AML-193 (cell line): ENCODE results near the gene ARID1B.

Experiments used
- DNase-seq, 2 experiments: peaks; one replicate each; lab custom pipeline; 2025; lab: John Stamatoyannopoulos, UW

The ARID1B gene

DNA sequence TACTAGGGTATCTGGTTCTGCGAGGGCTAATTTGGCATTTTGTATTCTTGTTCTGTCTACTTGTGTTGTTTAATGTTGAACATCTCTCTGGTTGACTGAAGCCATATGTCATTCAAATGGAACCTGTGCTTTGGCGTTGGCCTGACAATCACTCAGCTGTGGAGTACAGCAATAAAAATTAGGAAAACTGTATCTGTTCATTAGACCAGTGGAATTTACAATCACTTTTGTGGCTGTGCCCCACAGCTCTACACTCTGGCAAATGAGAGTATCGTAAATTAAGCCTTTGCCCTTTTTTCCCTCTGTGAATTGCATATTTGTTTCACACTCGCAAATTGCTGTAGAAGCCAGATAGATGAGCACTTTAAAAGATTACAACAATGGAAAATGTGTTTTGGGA lies 102.0 kb downstream of the ARID1B start:
- DNase-seq: no peak

DNA sequence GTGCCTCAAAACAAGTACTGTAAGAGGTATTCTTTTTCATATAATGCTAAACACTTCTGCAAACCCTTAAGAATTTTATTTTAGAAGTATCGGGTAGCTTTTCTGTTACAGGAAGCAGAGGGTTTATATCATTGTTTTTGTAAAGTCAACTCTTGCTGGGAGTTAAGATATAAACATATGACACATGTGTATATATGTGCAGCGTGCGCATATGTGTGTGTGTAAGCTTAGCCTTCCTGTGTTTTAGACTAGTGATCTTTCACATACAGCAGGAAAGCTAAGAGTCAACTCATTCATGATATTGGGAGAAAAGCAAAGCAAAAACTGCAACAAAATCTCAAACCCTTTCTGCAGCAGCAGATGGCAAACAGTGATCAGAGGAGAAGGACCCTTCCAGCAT lies 102.4 kb downstream of the ARID1B start:
- no peak for DNase-seq

DNA sequence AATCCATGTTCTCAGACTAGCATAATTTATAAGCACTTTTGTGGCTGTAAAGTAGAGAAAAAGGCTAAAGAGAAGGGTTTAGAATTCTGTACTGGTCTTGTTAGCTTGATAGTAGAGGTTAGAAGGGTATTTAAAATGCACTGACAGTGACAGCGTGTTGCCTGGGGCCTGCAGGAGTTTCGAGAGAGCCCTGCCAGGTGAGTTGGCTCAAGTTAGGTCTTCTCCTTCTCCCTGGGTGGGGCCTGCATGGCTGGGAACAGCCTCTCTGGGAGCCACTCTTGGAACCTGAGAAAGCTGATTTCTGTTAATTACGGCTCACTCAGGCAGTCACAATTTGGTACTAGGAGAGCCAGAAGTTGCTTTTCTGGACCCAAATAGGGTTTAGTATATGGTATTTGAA lies 103.7 kb downstream of the ARID1B start:
- no peak for DNase-seq

DNA sequence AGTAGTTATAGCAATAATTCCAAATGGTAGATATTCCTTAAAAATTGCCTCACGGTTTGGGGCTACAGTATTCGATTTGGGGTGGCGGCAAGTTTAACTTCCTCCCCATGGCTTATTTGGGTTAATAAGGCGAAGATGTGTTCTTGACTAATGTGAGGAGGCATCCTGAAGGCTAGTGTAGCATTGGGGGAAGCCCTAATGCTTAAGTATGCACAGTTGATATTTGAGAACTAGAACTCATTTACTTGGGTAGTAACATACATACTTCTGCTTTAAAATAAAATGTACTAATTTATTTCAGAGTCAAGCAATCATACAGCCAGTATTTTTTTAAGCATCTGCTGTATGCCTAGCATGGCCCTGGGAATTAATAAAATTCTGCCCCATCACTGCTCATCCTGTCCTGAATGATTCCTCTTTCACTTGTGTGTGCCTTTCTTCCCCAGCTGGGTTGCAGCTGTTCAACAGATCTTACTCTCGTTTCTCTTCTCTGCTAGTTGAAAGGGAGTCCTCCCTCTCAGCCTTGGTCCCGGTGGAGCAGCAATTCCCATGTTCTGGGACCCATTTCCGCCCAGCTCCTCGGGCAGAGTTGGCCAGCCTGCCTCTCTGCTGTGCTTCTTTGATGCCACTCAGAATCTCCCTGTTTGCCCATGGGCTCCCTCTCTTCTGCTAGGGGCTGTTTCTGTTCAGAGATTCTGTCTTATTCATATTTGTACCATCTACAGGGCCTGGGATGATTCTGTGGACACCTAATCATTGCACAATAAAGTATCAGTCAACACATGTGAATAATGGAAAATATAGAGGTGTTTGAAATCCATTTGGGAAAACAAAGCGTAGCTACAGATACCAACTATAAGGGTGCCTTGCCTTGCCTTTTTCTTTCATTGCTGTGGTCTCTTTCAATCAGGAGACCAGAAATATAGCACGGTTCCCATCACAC lies 104.8 kb downstream of the ARID1B start:
- DNase-seq: no peak

DNA sequence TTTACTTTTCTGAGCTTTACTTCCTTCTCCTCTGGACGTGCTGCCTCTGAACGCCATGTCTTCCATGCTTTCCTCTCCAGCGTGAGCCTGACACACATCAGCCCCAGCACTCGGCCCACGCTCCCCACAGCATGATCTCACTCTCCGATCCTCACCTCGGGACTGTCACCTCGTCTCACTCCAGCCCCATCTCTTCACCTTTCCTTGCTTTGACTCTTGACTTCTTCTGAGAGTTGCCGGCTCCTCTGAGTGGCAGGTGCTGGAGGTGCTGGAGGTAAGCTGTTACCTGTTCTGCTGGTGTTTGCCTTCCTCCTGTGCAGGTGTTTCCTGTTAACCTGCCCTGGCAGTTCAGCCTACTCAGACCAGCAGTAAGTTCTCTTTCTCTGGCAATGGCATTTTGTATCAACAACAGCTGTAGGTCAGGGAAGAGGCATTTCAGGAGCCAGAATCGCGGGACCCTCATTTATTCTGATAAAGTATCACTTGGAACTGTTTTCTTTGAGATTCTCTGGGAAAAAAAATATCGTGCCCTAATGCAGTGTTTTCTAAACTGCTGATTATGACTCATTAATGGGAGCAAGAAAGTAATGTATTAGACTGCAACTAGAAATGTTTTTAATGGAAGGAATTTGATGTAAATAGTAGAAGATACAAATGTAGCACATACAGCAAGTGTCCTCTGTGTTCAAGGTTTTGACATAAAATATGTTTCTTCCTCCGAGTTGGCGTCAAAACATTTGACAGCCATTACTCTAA lies 106.5 kb downstream of the ARID1B start:
- no peak for DNase-seq

DNA sequence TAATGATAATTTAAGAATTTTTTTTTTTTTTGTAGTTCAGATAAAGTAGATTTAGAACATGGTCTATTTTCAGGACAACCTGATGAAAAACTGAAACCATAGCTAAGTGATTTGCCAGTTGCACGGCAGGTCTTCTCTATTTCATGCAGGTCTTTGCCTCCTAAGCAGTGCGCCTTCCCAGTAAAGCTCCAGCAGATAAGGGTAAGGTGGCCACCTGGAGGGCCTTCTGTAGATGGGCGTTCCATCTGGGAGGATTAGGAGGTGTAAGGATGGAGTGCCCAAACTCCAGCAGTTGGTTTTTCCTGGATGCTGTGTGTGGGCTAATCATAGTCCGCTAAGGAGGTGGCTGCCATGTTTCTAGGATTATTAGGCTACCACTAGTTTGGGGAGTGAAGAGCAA lies 107.1 kb downstream of the ARID1B start:
- no peak for DNase-seq

DNA sequence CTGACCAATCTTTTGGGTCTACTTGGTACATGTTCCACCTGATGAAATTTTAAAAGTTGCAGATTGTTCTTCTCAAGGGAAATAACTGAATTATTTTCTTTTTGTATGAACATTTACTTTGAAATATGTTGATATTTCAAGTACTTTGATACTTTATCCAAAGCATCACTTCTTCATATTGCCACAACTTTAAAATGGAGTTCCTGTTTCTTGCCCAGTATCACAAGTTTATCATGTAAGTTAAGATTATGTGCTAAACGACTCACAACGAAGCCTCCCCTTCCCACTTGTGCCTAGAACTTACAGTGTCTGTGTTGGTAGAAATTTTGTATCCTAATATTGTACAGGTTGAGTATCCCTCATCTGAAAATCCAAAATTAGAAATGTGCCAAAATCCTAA lies 108.4 kb downstream of the ARID1B start:
- no peak for DNase-seq

DNA sequence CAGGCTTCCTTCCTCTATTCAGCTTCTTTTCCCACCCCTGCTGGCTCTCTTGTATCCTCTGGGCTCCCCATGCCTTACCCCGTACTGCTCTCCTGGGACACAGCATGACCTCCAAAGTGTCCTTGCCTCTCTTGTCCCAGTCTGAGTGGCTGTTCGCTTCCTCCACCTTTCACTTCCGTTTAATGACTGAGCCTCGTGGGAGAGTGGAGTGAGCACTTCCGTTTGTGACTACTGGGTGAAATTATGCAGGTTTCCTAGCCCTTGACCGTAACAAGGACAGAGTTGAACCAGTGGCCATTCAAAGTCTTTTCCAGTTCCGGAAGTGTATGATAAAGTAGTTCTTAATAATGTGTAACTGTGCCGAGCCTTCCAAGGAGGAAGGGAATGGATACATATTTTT lies 109.2 kb downstream of the ARID1B start:
- DNase-seq: no peak

DNA sequence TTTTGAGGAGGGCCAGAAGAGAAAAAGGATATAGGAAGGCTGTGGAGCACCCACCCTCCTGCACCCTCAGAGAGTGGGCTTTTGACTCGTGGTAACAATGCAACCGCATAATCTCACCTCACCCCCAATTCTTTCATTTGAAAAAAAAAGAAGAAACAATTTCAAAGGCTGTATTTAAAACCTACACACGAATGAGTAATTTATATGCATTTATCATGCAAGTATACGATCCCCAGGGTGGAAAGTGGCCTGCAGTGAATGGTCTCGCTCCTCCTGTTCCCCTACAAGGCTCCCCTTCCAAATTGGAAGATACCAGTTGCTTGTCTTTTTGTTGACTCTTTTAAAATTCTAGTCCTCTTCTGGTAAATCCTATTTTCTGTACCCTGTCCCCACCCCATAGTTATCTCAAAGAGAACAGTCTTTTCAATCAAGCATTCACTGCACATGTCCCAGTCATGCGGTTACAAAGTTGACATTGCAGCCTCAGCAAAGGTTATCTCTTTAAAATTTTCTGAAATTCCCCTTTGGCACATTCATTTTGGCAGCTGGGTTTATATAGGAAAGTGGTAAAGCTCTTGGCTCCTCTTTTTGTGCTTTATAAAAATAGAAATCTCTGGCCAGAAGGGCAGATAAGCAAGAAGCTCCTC lies 110.6 kb downstream of the ARID1B start:
- DNase-seq: no peak

DNA sequence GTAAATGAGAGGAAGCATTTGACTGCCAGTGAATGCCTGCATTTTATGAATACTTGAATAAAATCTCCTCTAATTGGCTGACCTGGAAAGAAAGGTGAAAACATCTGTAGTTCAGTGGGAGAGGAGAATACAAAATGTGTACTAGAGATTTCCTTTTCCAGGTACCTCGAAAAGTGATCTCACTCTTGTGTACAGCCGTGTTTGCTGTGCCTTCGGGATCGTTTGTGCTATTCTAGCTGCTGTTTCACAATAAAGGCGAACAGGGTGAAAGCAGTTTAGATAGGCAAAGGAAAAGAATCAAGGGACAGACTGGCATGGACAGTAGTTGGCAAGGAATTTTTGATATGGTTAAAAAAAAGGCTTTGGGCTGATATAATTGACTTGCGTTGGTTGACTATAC lies 112.3 kb downstream of the ARID1B start:
- no peak for DNase-seq

DNA sequence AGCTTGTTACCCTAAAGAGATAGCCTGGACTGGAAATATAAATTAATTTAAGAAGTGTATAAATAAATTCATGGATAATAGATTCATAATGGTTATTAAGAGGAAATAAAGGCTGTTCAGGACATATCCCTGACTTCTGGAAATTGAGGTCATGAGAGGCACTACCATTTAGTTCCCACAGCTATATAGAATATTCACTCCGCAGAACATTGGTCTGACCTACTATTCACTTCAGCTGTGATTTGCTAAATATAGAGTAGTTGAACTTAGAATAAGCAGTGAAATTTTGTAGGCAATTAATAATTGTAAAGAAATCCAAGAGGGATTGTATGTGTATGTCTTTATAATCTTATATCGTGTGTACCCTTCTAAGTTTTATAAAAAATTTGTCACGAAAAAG lies 112.8 kb downstream of the ARID1B start:
- no peak for DNase-seq

DNA sequence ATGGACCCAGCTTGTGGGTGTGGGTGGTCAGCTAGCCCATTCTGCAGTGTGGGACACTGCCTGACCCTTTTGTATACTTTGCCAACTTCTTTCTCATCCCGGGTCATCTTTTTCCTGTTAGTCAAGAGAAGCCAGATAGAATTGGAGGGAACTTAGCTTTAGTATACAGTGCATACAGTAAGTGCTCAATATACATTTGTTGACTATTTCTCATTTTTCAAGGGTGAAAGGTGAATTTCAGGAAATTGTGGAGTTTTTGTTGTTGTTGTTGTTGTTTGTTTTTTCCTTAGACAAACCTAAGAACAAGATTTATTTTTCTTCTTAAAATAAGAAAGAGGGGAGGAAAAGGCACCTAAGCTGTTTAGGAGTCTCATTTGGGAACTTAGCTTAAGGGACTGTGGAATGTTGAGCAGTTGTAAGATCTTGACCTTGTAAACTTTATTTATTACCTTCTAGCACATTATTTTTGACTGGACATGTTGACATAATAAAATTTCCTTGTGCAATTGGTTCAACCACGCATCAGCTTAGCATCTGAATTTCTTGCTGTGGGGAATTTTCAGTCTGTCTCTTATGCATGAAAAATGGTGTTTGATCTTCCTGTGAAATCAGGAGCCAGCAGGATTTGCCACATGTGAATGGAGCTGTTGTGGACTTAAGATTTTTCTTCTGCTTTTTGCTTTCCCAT lies 113.6 kb downstream of the ARID1B start:
- DNase-seq: no peak

DNA sequence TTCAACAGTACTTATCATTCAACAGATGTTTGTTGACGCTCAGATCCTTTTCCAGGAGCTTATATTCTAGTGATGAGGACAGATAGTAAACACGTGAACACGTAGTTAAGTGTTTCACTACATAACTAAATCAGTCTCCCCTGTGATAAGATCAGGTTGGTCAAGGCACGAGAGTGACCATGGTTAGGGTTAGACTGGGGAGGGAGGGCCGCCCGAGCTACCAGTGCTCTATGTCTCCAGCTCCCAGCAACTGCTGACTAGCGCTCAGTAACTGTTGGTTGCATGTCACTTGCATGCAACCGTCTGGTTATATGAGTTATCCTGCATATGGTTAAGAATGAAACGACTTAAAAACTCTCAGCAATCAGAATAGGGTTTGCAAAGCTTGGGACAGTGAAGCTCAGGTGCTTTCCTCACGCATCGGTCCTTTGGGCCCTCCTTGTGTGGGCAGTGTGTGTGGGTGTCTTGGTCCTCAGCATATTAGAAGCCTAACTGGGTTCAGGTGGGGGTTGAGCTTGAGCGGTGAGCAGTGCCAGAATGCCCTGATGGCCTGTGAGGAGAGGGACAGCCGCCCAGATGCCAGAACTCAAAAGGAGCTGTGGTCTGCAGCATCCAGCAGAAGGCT lies 120.8 kb downstream of the ARID1B start:
- DNase-seq: no peak

DNA sequence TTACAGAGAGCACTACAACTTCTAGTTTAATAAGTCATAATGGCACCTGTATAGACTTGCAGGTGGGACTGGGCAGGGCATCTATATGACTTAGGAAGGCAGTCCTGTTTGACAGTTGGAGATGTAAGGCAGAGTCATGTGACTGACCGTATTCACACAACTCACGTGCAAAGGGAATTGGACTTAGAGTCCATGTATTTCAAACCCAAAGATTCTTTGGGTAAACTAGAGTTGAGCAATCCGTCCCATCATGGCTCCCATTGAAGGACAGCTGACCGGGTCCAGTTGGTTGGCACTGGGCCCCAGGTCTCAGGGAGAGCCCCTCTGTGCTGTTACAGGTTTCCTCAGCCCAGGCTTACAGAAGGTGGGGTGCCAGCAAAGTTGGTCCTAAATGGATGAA lies 121.9 kb downstream of the ARID1B start:
- no peak for DNase-seq

DNA sequence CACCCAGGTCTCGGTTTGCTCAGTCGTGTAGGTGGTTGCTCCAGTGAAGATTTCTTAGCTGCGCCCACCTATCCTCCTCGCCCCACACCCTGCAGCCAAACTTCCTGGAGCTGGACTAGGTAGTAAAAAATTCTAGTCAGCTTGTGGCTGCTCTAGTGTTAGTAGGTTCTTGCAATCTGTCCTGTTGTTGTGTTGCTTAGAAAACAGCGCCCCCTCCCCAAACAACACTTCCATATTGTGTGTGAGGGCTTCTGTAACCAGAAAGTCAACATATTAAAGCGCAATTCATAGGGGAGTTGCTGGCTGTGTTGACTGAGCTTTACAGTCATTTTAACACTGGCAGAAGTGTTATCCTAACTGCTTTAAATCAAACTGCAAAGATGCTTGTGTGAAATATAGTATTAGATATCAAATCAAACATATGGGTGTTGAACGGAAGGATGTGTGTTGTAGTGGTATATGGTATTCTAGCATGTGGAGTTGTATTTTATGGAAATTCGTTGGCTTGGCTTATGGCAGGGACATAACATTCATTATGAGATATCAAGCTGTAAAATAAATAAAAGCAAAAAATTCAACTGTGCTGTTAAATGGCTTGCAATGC lies 122.5 kb downstream of the ARID1B start:
- DNase-seq: no peak

DNA sequence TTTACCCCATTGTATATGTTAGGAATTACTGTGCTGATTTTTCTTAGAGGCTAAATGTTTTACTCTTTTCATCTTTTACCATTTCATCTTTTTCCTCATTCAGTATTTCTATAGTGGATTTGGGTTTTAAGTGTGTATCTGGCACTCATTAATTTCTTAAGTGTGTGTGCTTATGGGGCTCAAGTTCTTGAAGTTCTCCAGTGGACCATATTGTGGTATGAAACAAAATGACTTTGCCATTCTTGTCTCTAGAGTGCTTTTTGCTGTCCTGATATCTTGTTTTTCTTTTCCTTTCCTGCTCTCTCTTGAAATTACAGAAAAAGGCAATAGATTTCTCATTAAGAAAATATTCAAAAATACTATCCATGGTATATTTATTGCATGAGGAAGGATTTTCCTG lies 123.1 kb downstream of the ARID1B start:
- DNase-seq: no peak

DNA sequence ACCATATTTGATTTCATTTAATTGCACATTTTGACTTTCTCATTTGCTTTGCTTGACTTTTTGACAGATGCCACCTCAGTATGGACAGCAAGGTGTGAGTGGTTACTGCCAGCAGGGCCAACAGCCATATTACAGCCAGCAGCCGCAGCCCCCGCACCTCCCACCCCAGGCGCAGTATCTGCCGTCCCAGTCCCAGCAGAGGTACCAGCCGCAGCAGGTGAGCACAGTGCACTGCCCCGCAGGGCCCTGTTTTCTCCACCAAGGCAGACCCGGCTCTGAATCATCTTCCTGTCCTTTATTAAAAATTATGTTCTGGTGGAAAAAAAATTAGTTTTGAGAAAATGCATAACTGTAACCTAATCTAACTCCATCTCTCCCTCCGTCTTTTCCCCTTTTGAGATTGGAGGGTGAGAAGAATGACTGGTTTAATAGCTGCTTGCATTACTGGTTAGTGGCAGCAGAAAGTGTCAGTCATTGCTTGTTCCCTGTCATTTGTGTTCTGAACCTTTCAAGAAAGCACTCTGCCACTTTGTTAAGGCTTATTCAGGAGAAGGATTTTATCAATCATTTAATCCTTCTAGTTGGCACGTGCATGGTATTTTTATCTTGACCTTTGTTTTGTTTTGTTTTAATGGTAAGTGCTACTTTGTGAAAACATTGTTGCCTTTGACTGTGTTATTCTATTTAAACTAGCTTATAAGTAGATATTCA lies 124.3 kb downstream of the ARID1B start:
- DNase-seq: no peak

DNA sequence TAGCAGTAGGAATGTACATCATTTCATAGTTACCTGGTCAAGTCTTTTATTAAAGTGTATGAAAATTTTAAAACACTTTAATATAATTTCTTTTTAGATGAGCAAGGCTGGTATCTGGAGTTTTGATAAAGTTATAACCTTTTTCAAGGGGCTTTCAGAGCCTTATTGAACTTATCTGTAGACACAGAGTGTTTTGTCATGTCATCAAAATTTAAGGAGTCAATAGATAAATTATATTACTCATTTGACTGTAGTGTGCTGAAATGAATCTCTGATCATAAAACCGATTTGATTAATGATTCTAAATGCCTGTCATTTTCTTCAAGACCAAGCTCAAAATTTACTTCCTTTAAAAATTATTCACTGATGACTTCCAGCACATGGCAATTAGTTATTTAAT lies 125.6 kb downstream of the ARID1B start:
- no peak for DNase-seq

DNA sequence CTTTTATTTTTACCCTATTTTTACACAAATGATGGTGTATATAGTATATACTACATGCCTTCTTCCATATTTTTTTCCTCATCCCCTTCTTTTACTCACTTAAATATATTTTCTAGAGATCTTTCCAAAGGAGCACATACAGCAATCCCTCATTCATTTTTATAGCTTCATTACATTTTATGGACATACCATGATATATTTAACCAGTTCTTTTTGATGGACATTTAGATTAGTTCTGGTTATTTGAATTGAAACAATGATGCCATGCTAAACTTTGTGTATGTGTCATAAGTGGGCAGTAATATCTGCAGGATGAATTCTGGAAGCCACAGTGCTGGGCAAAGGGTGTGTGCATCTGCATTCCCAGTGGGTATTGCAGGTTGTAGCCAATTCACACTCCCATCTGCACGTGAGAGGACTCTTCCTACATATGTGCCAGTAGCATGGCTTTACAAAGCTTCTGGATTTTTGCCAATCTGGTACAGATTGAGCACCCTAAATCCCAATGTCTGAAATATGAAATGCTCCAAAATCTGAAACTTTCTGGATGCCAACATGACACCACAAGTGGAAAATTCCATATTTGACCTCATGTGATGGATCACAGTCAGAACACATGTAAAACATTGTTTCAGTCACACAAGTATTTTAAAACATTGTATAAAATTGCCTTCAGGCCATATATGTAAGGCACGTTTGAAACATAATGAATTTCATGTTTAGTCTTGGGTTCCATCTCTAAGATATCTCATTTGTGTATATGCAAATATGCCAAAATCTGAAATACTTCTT lies 127.2 kb downstream of the ARID1B start:
- DNase-seq: no peak

DNA sequence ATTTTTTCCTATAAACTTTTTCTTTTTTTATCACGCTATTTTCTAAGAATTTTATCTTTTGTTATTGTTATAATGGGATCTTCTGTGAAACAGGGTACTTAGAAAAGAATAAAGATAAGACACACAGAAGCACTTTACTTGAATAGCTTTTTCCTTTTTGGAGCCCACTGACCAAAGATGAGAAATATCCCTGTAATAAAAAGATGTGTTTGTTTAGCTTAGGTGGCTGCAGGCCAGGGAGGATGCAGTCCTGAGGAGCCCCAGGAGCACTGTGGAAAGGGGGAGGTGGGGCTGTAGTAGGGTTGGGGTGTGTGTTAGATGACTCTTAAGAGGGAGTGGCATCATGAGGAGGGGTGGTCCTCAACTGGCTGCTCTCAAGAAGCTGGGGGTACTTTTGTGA lies 128.6 kb downstream of the ARID1B start:
- no peak for DNase-seq
